GM15510 (cell line): ENCODE results near the gene LIN52.

Experiments
- POLR2A ChIP-seq: IDR thresholded peaks from 3 replicates; pipeline ENCODE4 v1.6.1; 2011; ENCODE audit warnings: borderline replicate concordance; ENCODE audit not compliant: insufficient read length; ENCODE audit errors: extremely low read depth

The LIN52 gene

DNA sequence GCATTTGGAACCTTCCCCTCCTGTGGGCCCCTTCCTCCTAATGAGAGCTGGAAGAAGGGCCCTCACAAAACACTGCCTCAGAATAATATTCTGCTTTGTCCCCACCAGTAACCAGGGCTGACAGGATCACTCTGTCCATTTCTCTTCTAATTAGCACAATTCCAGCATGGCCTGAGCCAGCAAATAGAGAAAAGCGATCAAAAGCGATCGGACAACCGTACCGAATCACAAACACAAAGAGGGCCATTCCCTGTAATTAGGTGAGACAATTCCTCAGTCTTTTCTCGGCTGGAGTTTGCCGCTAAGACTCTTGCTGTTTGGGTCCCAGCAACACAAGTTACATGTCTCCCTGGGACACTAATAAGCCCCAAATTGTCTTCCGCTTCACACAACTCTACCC lies 118.9 kb downstream of the LIN52 start:
- no peak for TF ChIP-seq POLR2A

DNA sequence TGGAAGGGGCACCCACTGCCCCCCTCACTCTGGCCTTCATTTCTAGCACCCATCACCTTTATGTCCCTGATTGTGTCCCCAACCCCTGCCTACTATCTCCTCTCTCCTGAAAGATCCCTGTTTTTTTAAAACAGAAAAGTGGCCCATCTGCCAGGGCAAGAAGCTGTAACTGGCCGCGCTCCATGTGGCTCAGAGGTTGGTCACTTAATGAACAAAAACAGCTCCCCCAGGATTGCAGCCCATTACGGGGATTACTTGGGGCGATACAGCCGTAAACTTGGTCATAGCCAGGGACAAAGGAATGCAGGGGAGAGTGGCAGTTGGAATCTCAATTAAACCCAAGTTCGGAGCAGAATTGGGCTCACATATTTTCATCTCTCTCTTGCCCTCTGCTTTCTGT lies 119.7 kb downstream of the LIN52 start:
- no peak for TF ChIP-seq POLR2A

DNA sequence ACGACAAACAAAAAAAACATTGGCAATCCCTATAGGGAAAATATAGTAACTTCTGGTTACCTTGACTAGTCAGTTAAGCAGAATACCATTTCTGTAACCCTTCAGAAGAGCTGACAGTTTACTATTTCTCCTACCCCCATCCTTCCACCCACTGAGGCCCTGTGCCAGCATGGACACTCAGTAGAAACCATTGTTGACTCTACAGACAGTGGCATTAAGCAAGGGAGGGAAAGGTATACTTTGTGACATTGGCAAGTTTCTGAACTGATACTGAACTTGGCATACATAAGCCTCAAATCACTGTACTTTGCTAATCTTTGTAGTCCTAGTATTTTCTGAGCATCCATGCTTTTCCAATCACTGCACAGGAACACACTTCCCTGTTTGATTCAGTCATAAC lies 121.1 kb downstream of the LIN52 start:
- TF ChIP-seq POLR2A, result no peak

DNA sequence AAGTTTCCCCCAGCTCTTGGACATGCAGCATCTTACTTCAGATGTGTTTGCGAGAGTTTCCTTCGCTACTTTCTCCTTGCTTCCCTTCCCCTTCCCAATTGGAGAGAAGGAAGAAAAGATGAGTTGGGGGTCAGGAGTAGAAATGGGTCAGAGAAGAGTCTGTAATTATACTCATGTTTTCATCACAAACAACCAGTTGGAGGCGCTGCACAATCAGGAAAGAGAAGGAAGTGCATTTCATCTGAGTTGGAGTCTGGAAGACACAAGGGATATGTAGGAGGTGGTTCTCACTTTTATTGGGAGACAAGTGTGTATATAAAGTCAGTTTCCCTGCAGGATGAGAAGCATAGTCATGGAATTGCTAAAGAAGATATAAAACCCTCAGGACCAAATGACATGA lies 123.2 kb downstream of the LIN52 start:
- TF ChIP-seq POLR2A, result no peak

DNA sequence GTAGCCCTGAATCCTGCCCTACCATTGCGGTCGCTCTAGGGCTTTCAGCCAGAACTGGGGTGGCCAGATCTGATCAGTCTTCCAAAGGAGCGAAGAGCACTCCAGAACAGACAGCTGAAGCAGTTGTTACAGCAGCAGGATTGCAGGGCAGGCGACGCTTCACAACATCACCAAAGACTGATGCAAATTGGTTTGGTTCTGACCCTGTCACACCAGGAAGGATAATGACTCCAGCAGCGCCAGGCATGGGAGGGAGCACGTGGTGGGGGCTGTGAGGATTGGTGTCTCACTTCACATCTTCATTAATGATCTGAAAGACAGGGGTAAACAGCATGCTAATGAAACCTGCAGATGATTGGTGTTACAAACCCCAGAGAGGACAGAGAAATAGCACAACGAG lies 123.9 kb downstream of the LIN52 start:
- no peak for TF ChIP-seq POLR2A

DNA sequence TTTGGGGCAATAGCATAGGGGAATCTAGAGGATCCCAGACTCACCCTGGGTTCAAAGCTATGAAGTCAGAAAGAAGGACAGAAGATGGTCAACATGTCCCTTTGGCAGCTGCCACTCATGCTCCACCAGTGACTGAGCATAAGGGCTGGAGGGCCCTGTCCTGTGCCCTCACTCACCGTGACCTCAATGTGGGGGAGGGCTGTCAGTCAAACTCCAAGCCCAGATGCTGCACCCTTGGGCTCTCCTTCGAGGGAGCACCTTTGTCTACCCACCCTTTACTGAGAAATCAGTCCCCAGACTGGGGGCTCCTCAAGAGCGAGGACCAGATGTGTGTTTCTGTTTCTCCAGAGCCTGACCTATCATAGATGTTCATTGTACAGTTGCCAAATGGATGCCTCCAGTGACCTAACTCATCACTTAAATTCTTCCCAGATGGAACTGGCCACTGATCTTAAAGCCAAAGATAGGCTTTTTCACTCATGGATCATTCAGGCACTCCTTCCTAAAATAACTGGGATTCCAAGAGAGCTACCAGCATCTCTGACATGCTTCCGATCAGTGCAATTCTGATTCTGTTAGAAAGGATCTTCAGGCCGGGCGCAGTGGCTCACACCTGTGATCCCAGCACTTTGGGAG lies 127.3 kb downstream of the LIN52 start:
- no peak for TF ChIP-seq POLR2A

DNA sequence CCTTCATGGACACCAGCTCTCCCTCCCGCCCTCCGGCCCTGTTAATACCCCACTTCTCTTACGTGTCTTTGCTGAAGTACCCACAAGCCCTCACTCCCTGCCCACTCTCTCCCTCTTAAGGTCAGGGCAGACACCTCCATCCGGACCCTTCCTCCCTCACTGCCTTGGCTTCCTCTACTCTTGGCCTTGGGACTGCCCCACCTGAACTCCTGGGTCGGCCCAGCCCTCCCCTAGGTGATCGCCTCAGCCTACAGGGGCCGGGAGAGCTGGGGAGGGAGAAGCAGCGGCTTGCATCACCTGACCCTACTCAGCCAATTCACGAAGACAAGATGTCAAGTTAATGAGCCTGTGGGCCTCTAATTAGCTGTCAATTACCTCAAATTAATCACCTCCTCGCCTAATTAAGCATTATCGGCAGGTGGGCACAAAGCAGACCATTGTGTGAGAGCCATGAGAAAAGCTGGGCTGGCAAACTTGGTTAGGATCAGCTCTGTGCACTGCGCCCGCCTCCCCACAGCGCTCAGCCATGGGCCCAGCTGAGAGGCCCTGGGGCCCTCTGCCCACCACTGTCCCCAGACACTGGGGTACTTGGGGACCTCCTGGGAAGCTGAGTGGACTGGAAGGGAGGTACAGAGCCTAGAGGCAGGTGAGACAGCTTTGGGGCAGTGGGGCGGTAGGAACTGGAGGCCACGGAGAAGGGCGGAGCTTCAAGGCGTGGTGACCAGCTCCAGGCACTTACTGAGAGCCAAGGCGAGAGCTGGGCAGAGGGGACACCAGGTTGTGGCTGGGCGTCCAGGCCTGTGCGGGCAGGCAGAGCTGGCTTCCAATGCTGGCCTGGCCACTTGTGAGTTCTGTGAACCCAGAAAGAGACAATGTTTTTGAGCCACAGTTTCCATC lies 129.4 kb downstream of the LIN52 start:
- TF ChIP-seq POLR2A, result no peak

DNA sequence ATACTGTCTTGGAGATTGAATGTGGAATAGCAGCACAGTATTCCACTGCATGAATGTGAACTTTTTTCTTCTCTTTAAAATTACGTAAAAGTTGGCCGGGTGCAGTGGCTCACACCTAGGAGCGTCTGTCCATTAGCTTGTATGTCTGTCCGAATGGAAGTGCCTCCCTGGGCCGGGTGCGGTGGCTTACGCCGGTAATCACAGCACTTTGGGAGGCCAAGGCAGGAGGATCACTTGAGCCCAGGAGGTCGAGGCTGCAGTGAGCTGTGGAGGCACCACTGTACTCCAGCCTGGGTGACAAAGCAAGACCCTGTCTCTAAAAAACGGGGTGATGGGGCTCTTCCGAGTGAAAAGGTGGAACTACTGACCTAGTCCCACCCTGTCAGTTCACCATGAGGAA lies 131.9 kb downstream of the LIN52 start:
- no peak for TF ChIP-seq POLR2A

DNA sequence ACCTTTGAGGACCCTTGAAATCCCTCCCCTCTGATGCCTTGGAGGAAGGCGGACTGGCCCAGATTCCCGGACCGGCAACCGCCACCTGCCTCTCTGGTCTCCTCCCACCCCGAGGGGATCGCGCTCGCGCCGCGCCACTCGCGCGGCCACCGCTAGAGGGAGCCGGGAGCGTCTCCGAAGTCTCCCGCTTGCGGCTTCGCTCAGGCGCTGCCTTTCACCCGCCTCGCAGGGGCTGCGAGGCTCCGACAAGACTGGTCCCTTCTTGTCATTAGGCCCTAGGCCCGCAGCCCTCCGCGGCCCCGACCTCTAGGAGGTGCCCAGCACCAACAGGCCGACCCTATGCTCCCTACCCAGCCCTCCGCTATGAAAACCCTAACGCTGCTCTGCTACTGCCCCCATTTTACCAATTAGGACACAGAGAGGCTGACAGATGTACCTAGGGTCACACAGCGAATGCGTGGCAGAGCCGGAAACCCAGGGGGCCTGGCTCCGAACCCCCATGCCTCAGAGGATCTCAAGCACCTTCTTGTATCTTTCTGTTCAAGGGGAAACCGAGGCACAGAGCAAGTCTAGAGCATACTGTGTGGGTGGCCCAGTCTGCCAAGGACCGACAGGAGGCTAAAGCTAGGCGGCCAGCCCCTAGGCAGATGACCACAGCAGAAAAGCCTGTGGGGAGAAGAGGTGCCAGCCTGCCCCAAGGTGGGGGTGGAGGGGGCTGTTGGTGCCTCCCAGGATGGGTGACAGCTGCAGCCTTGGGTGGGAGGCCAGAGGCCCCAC lies 133.1 kb downstream of the LIN52 start:
- no peak for TF ChIP-seq POLR2A

DNA sequence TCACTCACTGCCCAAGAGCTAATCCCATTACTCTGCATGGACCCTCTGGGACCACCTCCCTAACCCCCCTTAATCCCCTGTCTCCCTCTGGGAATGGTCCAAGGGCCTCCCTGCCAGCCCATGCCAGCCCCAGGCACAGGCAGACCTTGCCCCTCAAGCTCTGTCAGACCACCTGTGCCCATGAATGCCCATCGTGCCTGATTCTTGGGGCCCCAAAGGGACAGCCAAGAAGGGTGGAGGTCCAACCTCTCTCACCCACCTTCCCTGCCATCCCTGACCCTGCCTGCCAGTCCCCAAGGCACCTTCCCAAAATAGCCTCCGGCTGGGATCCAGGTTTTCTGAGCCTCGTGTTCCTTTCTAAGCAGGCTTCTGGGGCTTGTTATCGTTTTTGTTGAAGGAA lies 133.7 kb downstream of the LIN52 start:
- TF ChIP-seq POLR2A, result no peak

DNA sequence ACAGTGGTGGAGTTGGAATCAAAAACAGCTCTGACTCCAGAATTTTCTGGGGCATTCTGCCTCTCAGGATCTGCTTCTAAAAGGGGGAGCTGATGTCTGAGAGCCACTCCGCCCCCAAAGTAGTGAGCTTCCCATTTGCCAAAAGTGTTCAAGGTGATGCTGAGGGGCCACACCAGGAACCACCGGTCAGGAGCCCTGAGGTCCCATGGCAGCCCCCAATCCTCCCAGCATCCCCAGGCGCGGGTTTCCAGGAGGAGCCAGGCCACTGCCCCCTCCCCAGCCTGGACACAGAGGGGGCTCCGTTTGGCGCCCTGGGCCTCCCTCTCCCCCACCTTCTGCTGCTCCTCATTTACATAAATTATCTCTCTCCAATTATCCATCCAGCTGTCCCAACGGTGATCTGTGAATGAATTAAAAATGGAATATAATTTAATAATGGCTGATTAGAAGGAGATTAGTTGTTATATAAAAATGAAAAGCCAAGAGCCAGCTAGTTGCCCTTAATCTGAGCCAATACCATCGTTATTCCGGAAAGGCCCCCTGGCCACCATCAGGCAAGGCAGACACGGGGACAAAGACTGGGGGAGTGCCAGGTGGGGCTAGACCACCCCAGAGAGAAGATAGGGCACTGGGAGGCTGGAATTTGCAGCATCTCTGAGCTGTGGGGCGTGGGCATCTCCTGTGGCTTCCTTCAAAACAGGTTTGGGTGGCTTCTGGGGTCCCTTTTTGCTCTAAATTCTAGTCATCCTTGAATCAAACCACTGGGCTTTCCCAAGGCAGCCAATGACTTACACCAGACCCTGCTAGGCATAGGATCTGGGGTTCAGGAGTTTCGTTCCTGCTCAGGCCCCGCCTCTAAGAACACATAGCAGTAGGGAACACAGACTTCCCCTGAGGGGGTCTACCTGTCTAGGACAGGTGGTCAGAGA lies 134.8 kb downstream of the LIN52 start:
- TF ChIP-seq POLR2A, result no peak

DNA sequence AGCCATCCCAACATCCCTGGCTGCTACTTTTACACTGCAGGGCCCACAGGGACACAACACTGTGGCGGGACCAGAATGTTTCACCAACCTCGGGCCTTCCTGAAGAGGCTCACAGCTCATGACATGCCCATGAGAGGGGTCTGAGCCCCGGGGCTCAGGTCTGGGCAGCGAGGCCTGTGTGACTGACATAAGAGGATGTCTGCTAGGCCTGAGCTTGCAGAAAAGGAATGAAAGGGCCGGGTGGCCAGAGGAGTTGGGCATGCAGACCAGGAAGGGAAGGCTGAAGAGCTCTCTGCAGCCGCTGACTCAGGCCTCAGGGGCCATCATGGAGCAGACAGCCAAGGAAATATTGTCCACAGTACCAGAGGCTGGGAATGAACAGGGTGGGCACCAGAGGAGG lies 136.2 kb downstream of the LIN52 start:
- TF ChIP-seq POLR2A, result no peak

DNA sequence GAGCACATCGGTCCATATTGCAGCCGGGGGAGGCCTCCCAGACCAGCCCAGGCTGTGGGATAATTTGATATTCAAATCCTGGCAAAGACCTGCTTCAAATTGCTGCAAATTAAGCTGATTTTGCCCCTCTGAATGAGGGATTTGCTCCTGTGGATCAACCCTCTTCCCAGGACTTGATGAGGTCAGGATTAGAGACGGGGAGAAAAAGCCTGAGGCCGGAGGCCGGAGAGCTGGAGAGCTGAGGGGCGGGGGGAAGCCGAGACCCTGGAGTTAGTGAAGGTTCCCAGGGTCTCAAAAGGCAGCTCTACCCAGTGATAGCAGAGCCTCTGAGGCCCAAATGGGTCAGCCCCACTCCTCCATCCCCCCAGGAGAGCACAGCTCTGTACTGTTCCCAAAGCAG lies 137.0 kb downstream of the LIN52 start:
- no peak for TF ChIP-seq POLR2A

DNA sequence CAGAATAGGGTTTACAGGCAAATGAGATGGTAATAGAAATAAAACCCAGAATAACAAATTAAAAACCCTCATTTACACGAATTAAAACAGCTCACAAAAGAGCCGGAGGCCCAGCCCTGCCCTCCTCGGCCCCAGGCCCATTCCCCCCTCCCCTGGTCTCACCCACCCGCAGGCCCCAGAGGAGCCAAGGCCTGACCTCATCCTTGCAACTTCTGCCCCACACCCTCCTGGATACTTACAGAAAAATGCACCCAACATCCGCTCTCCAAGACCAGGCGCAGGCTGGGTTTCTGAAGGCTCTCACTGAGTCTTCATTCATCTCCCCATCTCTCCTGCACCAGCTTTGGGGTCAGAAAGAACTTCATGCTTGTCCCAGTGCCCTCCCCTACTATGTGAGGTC lies 138.3 kb downstream of the LIN52 start:
- TF ChIP-seq POLR2A, result no peak
